Lower leg skin (tissue), 4 donors: ENCODE data around the gene PECR. TPM values are rescaled to one million over a fixed set of nuclear protein-coding genes. Genes with fewer than 3 reads are reported as not detected.

ENCODE experiments used
- DNase-seq, 2 donors: peaks; one replicate each; pipeline ENCODE4 v3.0.0-alpha.2; 2019; ENCODE audit warnings: low spot score in 2 of 2
- H3K4me3 ChIP-seq: fragments of 200-600 bp; sonication (generic); 2 replicates; pipeline ENCODE4 v1.5.1; 2017; ENCODE audit warnings: mild to moderate bottlenecking, low read depth; ENCODE audit not compliant: poor library complexity, severe bottlenecking
- POLR2A ChIP-seq, 2 donors: fragments of 450-650 bp; IDR thresholded peaks; one replicate each; pipeline ENCODE4 v1.6.1; 2016 to 2017; ENCODE audit warnings: antibody characterized with exemption in 2 of 2, mild to moderate bottlenecking in 1 of 2, moderate library complexity in 1 of 2
- WGBS, 2 donors: methylation state at CpG; one replicate each; pipeline ENCODE4 v1.1.5; 2018; 5-methylcytosine and 5-hydroxymethylcytosine counted together
- intact Hi-C: fragments of 100-400 bp; cut with DNase I; formaldehyde crosslinking; loops from one replicate; pipeline ENCODE4 v1.15.0; 2023; ENCODE audit warnings: low total_unique reads
- total RNA-seq, 4 donors: library from RNA; depleted of rRNA; stranded (reverse); fragments of >200 nt; gene quantifications; one replicate each; pipeline ENCODE4 v1.1.0, GENCODE V29; 2016
- TF ChIP-seq, protein P1 (sequence below), 3 donors: fragments of 450-650 bp; IDR thresholded peaks; one replicate each; pipeline ENCODE4 v1.5.1; 2016; ENCODE audit warnings: antibody characterized with exemption in 3 of 3, mild to moderate bottlenecking in 3 of 3, moderate library complexity in 2 of 3

The PECR gene
- total RNA-seq, 4 donors from 2014 or later, result 4.8 to 14.6 (median 9.2) TPM

DNA sequence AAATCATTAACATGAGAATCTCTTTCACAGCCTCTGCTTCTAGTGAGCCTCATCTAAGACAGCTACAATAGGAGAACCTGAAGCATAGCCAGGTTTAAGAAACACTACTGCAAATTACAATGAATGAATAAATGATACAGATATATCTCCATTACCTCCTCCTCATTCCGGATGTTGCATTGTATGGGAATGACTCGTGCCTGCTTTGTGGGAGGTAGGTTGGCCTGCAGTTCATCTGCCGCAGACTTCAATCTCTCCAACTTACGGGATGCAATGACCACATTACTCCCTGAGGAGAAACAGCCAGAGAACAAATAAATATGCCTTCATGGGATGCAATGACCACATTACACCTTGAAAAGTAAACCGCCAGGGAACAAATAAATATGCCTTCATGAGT, 15.4 kb downstream of the PECR start:
- 87 to 90% methylated on average over 5 of the region's 5 CpGs for WGBS, 2 donors

DNA sequence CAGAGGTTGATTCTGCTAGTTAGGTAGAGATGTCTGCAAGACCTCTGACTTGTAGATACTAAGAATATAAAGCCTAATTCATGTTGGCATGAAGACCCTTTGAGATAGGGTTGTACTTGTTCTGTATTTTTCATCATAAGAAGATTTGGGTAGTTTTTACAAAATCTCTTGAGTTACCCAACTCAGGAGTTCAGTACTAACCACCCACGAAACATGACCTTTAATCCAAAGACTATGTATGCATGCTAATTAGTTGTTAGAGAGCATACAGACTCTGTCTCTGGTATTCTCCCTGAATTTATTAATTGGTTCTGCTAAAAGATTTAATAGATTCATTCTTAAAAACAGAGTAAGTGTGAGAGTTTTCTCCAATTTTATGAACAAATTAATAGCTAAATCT, 16.9 kb downstream of the PECR start:
- intact Hi-C loops, result no loop called here
- TF ChIP-seq, protein P1, sequence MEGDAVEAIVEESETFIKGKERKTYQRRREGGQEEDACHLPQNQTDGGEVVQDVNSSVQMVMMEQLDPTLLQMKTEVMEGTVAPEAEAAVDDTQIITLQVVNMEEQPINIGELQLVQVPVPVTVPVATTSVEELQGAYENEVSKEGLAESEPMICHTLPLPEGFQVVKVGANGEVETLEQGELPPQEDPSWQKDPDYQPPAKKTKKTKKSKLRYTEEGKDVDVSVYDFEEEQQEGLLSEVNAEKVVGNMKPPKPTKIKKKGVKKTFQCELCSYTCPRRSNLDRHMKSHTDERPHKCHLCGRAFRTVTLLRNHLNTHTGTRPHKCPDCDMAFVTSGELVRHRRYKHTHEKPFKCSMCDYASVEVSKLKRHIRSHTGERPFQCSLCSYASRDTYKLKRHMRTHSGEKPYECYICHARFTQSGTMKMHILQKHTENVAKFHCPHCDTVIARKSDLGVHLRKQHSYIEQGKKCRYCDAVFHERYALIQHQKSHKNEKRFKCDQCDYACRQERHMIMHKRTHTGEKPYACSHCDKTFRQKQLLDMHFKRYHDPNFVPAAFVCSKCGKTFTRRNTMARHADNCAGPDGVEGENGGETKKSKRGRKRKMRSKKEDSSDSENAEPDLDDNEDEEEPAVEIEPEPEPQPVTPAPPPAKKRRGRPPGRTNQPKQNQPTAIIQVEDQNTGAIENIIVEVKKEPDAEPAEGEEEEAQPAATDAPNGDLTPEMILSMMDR (IDR thresholded peaks at IDR 0.05), result no peak
- TF ChIP-seq POLR2A (IDR thresholded peaks at IDR 0.05), result no peak
- DNase-seq, result no peak
- no peak overlapping the region for H3K4me3 ChIP-seq
- WGBS, 2 donors, result 90 to 93% methylated on average over 1 of the region's 1 CpG

More for the DNA sequence above, 15.4 kb downstream of the PECR start:
- TF ChIP-seq, protein P1 (IDR thresholded peaks at IDR 0.05), result no peak
- TF ChIP-seq POLR2A (IDR thresholded peaks at IDR 0.05), result no peak
- no peak overlapping the region for H3K4me3 ChIP-seq
- DNase-seq, result no peak
- intact Hi-C loops, result no loop called here

DNA sequence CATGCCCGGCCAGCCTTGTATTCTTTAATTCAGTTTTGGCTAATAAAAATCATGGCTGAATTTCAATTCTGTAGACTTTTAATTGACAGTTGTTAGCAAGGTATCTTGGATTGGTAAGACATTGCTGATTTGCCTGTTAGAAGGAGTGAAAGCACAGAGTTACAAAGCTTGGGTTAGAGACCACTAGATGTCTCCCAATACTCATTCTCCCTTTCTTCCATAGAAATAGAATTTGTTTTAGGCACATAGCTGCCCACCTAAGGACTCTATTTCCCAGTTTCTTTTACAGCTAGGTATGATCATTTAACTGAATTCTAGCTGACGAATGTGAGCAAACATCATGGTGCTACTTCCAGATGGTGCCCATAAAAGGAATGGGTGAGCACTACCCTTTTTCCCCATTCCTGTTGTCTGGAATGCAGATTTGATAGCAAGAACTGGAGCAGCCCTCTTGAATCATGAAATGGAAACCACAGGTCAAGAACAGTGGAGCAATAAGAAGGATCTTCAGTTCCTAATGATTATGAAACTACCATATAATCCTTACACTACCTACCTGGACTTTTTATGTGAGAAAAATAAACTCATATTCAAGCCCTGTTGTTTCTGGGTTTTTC, 17.5 kb downstream of the PECR start:
- no peak overlapping the region for H3K4me3 ChIP-seq
- intact Hi-C loops, result no loop called here
- DNase-seq, result no peak
- 93% methylated on average over 2 of the region's 2 CpGs for WGBS, 2 donors
- TF ChIP-seq POLR2A (IDR thresholded peaks at IDR 0.05), result no peak
- TF ChIP-seq, protein P1 (IDR thresholded peaks at IDR 0.05), result no peak

DNA sequence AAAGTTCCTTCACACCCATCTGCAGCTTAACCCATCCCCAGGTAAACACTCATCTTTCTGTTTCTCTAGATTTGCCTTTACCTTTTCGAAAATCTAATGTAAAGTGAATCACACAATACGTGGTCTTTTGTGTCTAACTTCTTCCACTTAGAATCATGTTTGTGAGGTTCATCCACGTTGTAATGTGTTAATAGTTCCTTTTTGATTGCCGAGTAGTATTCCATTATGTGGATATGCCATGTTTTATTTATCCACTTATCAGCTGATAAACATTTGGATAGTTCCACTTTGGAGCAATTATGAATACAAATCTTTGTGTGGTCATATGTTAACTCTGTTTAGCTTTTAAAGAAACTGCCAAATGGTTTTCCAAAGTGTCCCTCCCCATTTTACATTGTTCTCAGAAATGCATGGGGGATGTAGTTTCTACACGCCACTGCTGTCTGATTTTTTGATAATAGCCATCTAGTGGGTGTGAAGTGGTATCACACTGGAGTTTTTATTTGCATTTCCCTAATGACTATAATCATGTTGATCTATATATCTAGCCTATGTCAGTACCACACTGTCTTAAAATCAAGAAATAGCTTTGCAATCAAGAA, 22.3 kb downstream of the PECR start:
- intact Hi-C loops, result no loop called here
- no peak overlapping the region for H3K4me3 ChIP-seq
- no peak for TF ChIP-seq POLR2A (IDR thresholded peaks at IDR 0.05)
- TF ChIP-seq, protein P1 (IDR thresholded peaks at IDR 0.05), result no peak
- WGBS, 2 donors, result 89 to 95% methylated on average over 5 of the region's 5 CpGs
- no peak for DNase-seq

DNA sequence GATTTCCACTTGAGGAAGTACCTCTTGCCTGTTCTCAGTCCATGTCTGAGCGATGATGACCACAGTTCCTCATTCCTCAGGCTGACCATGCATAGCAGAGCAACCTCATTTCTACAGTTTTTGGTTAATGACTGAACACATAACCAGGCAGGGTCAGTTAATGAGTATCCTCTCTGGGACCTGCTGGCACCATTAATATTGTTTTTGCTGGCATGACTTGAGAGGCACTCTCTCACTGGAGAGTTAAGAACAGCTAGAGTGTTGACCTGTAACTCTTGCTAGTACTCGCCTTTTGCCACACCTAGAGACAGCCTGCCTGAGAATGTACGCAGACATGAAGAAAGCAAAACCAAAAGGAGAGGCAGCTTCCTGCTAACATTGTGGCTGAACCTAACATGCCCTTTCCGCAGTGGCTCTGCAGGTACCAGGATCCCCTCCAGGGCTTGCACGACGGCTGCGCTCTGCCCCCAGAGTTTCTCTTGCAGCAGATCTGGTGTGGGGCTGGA, 23.9 kb downstream of the PECR start:
- no peak overlapping the region for H3K4me3 ChIP-seq
- 56 to 57% methylated on average over 7 of the region's 7 CpGs for WGBS, 2 donors
- no peak for DNase-seq
- no peak for TF ChIP-seq POLR2A (IDR thresholded peaks at IDR 0.05)
- TF ChIP-seq, protein P1 (IDR thresholded peaks at IDR 0.05), result no peak
- intact Hi-C loops, result no loop called here
